ENCODE data around the gene KLHL20. TPM values are rescaled to one million over a fixed set of nuclear protein-coding genes. Genes with fewer than 3 reads are reported as not detected.

The KLHL20 gene, protein sequence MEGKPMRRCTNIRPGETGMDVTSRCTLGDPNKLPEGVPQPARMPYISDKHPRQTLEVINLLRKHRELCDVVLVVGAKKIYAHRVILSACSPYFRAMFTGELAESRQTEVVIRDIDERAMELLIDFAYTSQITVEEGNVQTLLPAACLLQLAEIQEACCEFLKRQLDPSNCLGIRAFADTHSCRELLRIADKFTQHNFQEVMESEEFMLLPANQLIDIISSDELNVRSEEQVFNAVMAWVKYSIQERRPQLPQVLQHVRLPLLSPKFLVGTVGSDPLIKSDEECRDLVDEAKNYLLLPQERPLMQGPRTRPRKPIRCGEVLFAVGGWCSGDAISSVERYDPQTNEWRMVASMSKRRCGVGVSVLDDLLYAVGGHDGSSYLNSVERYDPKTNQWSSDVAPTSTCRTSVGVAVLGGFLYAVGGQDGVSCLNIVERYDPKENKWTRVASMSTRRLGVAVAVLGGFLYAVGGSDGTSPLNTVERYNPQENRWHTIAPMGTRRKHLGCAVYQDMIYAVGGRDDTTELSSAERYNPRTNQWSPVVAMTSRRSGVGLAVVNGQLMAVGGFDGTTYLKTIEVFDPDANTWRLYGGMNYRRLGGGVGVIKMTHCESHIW
- 9.5 to 13.9 TPM (median 12.3 TPM) in 5 replicates for total RNA-seq (2022; extraction: Qiagen RNA extraction; ENCODE audit: low read depth)

DNA sequence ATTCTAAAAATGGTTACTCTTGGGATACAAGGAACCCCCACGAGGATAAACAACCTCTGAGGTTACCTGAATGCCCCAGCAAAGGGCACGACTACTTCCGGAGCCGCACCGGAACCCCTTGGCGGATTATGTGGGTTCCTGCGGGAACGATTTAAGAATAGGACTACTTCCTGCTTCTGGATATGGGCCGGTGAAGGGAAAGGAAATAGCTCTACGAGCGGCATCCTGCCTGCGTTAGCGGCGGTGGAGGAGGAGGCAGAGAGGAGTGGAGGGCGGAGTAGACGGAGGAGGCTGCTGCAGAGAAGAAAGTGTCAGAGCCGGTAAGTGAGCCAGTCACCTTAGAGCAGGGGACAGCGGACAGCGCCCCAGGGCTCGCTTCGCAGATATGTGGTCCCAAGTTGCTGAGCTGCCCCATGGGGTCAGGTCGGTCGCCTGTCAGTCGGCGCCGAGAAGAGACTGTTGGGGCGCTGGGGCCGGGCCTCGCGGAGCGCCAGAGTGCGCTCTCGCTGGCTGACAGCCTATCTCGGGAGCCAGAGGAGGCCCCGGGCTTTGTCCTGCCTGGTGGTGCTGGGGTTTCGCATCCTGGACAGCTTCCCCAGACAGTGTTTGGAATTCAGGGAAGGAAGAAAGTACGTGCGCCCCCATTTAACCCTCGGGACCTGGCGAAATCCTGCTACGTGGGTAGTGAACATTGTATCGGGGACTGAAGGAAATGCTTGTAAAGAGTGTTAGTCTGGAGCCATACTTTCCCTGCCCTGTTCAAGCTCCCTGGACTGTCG is at the start of gene KLHL20:
Gene KLHL20 (plus strand): TSS at position 223 of the 779 bp plus-strand sequence. CDS start 1,063 bp downstream, outside the sequence.

DNA sequence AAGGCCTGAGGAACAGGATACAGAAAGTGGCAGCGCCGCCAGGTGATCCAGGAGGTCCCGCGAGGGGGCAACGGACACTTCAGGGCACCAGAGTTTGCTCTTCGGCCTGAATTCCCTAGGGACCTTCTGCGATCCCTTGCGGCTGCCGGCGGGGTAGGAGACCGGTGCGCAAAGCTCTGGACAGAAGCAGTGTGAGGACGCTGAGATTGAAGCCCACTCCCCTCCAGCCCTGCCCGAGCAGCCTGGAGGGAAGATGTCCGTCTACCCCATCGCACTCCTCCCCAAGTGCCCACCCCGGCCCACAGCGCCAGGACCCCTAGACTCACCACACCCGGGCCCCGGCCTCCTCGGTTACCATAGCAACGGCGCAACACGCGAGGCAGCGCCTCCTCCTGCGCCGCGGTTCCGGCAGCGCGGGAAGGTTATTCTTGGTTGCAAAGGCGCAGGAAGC is 45.3 kb upstream of the KLHL20 start, which contains the start of gene ANKRD45:
Gene ANKRD45 (minus strand): TSS at position 361 of the 451 bp plus-strand sequence. CDS start 10,433 bp downstream, outside the sequence.

DNA sequence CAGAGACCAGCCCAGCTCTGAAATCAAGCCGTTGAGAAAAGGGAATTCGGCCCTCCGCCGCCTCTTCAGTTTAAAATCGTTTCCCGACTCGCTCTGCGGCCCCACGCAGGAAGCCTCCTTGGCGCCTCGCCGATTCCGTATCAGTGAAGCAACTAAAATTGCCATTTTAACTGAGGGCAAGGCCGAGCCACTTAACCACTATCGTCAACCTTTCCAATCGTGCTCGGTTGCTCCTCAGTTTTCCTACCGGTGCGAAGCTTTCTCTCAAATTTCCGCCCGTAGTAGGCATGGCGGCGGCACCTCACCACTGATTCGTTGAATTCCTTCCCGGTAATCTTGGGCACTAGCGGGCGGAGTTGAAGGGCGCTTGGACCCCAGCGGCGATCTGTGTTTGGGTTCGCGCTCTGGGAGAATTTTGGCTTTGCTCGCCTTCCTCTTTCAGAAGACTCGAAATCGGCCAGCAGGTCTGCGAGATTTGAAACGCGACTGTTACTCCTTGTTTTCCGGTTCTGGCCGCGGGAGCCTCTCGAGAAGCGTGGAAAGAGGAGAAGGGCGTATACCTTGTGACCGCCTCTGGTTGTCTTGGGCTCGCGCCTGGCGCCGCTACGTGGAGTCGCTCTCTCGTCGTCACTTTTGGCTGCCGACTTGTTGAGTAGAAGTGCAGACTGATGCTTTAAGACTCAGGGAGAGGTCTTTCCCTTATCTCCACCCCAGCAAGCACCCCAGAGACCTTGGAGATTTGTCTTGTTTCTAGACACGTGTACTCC is 109.7 kb downstream of the KLHL20 start, which contains the start of the genes CENPL and DARS2:
Gene CENPL (minus strand): TSS at position 569 of the 767 bp plus-strand sequence. CDS start 13,584 bp downstream, outside the sequence.
Gene DARS2 (plus strand): TSS at position 359 of the 767 bp plus-strand sequence. CDS start 557 bp downstream, outside the sequence.

Other genes with a start within 250 kb of the KLHL20 start
- gene PRDX6, start 237.6 kb upstream of the KLHL20 start, total RNA-seq (2022; extraction: Qiagen RNA extraction; ENCODE audit: low read depth), result 280 to 358 TPM (median 296 TPM) in 5 replicates
- not detected in 5 replicates for gene SLC9C2, start 111.9 kb upstream of the KLHL20 start, total RNA-seq (2022; extraction: Qiagen RNA extraction; ENCODE audit: low read depth)
- gene TEX50, start 79.6 kb upstream of the KLHL20 start, total RNA-seq (2022; extraction: Qiagen RNA extraction; ENCODE audit: low read depth), result not detected in 5 replicates
- gene ANKRD45, start 45.1 kb upstream of the KLHL20 start, total RNA-seq (2022; extraction: Qiagen RNA extraction; ENCODE audit: low read depth), result 0.13 to 0.34 TPM (median 0.30 TPM) in 3 of 5 replicates, not detected in the others
- 34.3 to 45.3 TPM (median 42.5 TPM) in 5 replicates for gene DARS2, start 109.7 kb downstream of the KLHL20 start, total RNA-seq (2022; extraction: Qiagen RNA extraction; ENCODE audit: low read depth)
- gene CENPL, start 109.9 kb downstream of the KLHL20 start, total RNA-seq (2022; extraction: Qiagen RNA extraction; ENCODE audit: low read depth), result 9.2 to 14.8 TPM (median 13.2 TPM) in 5 replicates
- 280 to 338 TPM (median 292 TPM) in 5 replicates for gene GAS5, start 153.0 kb downstream of the KLHL20 start, total RNA-seq (2022; extraction: Qiagen RNA extraction; ENCODE audit: low read depth)
- 0.73 to 1.5 TPM (median 1.1 TPM) in 5 replicates for gene ZBTB37, start 153.4 kb downstream of the KLHL20 start, total RNA-seq (2022; extraction: Qiagen RNA extraction; ENCODE audit: low read depth)
- 0.16 to 0.35 TPM (median 0.17 TPM) in 4 of 5 replicates, not detected in the other for gene SERPINC1, start 202.3 kb downstream of the KLHL20 start, total RNA-seq (2022; extraction: Qiagen RNA extraction; ENCODE audit: low read depth)